ENCODE data around the gene COL4A2.
A peak's percentile ranks its signal among the peaks of the same experiment; 100 is the strongest.

COL4A2 gene

GRCh38 chr13:110352735-110353134 lies 45.7 kb downstream of the COL4A2 start:
- Histone ChIP-seq H3K9me3 (ENCODE audit: severe bottlenecking) (no peaks in the 10 kb centered on the region), H3K4me3 (ENCODE audit: low read depth, low read length) (no peak overlapping the region), H3K36me3 (peaks cover 5% of the 10 kb centered on the region; the same call in 1 of the 2 replicates), H3K27me3 (ENCODE audit: insufficient read depth, low read depth, severe bottlenecking) (no peaks in the 10 kb centered on the region), H3K27ac (no peak overlapping the region)
- DNase-seq, result peak; percentile 36
- peak; percentile 68 for TF ChIP-seq CTCF (IDR thresholded peaks at IDR 0.05; ENCODE audit: low read depth, low read length)

DNA sequence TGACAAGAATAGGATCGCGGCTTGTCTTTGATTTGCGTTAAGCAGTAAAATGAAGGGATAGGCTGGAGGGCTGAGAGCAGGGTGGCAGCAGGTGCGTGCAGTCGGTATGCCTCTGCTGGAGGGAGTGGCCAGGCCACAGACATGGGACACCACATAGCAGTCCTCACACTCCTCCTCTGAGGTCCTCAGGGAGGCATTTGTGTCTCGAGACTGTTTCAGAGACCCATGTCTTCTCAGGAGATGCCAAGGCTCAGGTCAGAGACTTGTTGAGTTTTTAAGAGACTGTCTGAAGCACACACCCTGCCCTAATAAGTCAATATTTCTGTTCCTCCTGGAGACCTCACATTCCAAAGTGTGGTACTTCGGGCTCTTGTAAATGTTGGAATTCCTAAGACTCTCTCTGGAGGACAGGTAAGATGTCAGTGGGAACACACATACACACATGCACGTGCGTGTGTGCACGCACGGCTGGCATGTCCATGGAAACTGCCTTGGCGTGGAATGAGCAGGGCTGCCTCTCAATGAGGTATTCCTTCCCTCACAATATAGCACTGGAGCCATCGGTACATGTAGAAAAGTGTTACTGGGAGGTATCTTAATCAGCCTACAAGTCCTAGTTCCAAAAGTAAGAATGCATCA lies 46.4 kb downstream of the COL4A2 start:
- Histone ChIP-seq H3K4me3 (ENCODE audit: low read depth, low read length) (no peak overlapping the region), H3K9me3 (ENCODE audit: severe bottlenecking) (no peaks in the 10 kb centered on the region), H3K27ac (no peak overlapping the region), H3K36me3 (peaks cover 5% of the 10 kb centered on the region; the same call in 1 of the 2 replicates), H3K27me3 (ENCODE audit: insufficient read depth, low read depth, severe bottlenecking) (no peaks in the 10 kb centered on the region)
- no peak for TF ChIP-seq CTCF (IDR thresholded peaks at IDR 0.05; ENCODE audit: low read depth, low read length)
- DNase-seq, result peak; percentile 3

DNA sequence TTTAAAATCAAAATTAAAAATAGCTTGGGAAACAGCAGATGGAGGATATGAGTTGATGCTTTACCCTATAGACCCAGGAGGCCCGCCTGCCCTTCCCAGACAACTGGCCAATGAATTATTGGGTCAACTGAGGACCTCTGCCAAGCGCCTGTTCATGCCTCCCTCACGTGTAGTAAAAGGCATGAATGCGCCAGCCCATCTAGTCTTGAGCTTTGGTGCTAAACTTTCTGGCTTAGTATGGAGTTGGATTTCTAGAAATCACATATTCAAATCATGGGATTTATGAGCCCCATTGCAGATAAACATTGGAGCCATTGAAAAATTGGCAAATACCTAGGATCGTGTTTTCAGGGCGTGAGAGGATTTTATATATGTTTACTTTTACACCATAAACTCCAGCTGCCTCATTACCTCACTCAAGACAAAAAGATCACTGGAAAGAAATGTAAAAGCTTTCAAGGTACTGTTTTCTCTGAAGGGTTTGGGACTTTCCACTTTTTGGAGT lies 47.1 kb downstream of the COL4A2 start:
- H3K27ac ChIP-seq, result no peak overlapping the region
- no peaks in the 10 kb centered on the region for H3K27me3 ChIP-seq (ENCODE audit: insufficient read depth, low read depth, severe bottlenecking)
- H3K4me3 ChIP-seq (ENCODE audit: low read depth, low read length), result no peak overlapping the region
- no peak for TF ChIP-seq CTCF (IDR thresholded peaks at IDR 0.05; ENCODE audit: low read depth, low read length)
- DNase-seq, result peak; percentile 3
- H3K9me3 ChIP-seq (ENCODE audit: severe bottlenecking), result no peaks in the 10 kb centered on the region
- peaks cover 5% of the 10 kb centered on the region; the same call in 1 of the 2 replicates for H3K36me3 ChIP-seq

GRCh38 chr13:110354715-110355473 lies 47.8 kb downstream of the COL4A2 start:
- Histone ChIP-seq H3K9me3 (ENCODE audit: severe bottlenecking) (no peaks in the 10 kb centered on the region), H3K4me3 (ENCODE audit: low read depth, low read length) (no peak overlapping the region), H3K27ac (no peak overlapping the region), H3K27me3 (ENCODE audit: insufficient read depth, low read depth, severe bottlenecking) (no peaks in the 10 kb centered on the region), H3K36me3 (peaks cover 5% of the 10 kb centered on the region; the same call in 1 of the 2 replicates)
- DNase-seq, result peak; percentile 4
- TF ChIP-seq CTCF (IDR thresholded peaks at IDR 0.05; ENCODE audit: low read depth, low read length), result no peak

DNA sequence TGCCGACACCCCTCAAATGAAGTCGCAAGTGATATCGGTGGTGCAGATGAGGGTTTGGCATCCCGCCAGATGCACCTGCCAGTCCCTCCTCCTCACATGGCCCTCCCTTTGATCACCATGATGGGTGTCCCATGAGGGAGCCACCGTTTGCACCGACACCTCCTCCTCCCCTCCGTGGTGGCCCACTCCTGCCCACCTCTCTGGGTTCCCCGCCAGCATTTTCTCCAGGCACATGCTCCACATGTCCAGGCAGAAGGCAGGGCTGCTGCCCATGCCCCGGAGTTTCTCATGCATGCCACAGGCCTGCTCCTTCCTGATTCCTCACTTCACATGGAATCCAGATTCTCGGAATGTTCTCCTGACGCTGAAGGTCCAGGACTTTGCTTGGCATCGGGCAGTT lies 49.3 kb downstream of the COL4A2 start:
- Histone ChIP-seq H3K27ac (no peak overlapping the region), H3K4me3 (ENCODE audit: low read depth, low read length) (no peak overlapping the region), H3K9me3 (ENCODE audit: severe bottlenecking) (no peaks in the 10 kb centered on the region), H3K27me3 (ENCODE audit: insufficient read depth, low read depth, severe bottlenecking) (no peaks in the 10 kb centered on the region), H3K36me3 (peaks cover 5% of the 10 kb centered on the region; the same call in 1 of the 2 replicates)
- DNase-seq, result peak; percentile 8
- no peak for TF ChIP-seq CTCF (IDR thresholded peaks at IDR 0.05; ENCODE audit: low read depth, low read length)

Measured in WERI-Rb-1 (cell line).